NCI-H1417 (cell line): ENCODE measurements around the gene IL1RN.

Experiments
- DNase-seq, 3 experiments: peaks; one replicate each; lab custom pipeline; 2025; lab: John Stamatoyannopoulos, UW

Gene IL1RN

DNA sequence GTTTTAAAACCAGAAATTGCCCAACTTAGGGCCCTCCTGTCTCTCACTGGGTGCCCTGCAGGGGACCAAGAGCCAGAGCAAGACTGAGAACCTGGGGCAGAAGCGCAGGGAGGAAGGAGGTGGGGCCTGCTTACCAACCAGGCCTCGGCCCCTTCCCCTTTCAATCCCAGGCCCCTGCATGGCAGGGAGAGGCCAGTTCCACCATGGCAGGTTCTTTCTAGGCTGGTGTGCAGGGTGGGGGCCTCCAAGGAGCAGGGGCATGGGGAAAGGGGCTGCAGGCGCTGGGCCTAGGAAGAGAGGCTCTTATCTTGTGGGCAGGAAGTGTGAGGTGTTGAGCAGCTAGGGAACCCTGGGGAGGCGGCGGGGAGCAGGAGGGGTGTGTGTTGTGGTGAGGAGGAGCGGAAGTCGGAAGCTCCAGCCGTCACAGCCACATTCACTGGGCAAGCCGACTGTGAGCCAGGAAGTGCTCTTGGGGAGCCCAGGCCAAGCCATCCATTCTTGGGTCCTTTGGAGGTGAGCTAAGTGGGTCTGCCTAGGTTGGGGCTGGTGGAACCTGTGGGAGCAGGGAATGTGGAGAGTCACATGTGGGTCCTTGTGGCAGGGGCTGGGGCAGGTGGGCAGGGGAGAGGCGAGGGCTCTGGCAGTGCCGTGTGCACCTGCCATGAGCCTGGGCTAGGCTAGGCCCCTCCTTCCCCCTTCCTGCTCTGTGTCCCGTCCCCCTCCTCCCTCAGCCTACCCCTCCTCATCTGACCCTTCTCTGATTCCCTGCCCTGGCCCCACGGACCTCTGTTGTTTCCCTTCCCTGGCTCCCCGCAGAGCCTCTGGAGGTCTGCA is 46.4 kb downstream of the IL1RN start, which contains the start of gene PSD4:
TSS of gene PSD4 (plus strand) at position 430 of the 834 bp plus-strand sequence. CDS start 8,486 bp downstream, outside the sequence.
- DNase-seq, result no peak

GRCh38 chr2:113174376-113174750 is 47.0 kb downstream of the IL1RN start:
- no peak for DNase-seq

- DNase-seq, result no peak
These were observed 47.7 kb downstream of the IL1RN start for GRCh38 chr2:113175042-113175628.

- no peak for DNase-seq
These were observed 48.6 kb downstream of the IL1RN start for GRCh38 chr2:113175736-113176695.

DNA sequence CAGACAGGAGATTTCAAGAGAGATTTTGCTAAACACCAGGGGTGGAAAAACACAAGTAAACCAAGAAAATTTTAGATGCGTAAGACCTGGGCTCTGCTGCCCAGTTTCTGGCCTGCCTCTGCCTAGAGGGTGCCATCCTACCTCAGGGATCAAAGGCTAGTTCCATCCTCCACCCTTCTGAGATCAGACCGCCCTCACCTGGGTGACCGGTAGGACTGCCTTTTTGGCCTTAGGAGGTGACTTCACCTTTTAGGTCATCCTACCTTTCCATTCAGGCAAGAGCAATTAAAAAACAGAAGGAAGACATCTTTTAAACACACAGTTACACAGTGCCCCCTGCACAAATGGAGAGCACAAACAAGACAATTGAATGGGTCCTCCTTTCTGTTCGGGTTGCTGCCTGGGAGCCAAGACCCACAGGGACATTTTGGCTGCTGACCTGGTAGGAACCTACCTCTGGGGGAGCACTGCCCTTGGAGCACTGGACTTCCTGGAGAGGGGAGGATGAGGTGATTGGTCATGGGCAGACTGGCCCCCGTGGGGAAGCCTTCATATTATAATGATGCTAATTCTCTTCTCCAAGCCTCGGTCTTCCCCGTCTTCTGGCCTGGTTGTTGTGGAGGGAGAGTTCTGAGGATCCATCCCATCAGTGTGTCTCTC is 49.4 kb downstream of the IL1RN start:
- no peak for DNase-seq

- no peak for DNase-seq
These were observed 50.8 kb downstream of the IL1RN start for GRCh38 chr2:113178069-113178746.

DNA sequence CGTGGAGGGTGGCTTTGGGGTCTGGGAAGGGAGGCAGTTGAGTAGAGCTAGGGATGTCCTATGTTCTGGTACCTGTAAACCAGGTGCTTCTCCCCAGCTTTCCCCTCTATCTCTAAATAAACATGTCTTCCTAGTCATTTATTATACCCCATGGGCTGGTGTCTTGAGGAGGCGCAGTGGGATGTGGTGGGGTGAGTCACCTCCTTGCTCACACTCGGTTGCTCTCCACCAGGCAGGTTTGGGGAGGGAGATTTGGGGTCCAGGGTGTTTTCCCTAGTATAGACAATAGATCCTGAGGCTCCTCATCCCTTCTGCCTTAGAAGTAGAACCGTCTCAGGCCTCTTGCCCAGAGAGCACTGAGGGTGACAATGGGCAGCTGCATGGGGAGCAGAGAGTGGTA is 51.5 kb downstream of the IL1RN start:
- no peak for DNase-seq

- no peak for DNase-seq
These were observed 52.1 kb downstream of the IL1RN start for GRCh38 chr2:113179446-113180045.

DNA sequence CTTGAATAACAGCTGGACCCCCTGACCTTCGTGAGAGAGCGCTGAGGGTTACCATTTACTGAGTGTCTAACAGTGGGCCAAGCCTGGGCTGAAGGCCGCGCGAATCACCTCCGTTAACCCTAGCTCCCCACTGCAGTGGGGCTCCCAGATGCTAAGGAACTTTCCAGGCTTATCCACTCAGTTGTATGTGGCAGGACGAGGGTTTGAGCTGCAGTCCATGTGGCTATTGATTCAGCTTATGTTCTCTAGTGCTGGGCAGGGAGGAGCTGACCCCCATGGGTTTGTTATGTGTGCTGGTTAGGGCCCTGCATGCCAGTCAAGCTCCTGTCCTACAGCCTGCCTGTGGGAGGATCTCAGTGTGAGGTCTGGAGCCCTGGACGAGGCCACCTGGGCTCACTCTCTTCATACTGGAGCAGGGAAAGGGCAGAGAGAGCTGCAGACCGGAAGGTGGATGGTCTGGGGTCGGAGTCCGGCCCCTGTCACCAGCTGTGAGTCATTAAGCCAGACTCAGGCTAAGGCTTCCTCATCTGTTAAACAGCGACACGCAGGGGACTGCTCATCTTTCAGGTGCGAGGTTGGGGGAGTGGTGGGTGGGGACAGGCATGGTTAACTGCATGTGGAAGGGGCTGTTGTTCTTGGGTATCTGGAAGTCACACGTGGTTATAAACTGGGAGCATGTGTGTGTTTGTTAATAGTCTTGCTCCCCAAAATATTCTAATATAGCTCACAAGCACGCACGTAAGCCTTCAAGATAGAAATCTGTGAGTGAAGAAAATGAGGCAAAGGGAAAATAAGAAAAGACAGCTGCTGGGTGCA is 52.9 kb downstream of the IL1RN start:
- DNase-seq, result no peak

GRCh38 chr2:113181258-113182051 is 54.1 kb downstream of the IL1RN start:
- peak in 1 of 3 experiments; percentile 19 for DNase-seq

GRCh38 chr2:113182471-113183260 is 55.3 kb downstream of the IL1RN start:
- no peak for DNase-seq

DNA sequence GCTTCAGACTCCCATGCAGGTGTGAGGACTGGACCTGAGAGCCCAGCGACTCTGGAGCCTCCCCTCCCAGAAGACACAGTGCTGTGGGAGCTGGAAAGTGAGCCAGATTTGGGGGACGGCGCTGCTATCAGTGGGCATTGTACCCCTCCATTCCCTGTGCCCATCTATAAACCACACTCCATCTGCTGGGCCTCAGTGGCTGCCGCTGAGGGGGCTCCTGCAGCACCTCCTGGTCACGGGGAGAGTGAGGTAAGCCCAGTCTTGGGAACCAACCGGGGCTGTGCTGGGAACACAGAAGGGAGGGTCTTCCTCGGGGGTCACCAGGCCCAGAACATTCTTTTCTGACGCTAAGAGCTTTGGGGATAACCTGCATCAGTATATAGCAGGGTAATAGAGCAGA is 55.9 kb downstream of the IL1RN start:
- DNase-seq, result no peak
